GDM1 (cell line): ENCODE results near the gene SENP6.

Experiments used
- DNase-seq: peaks from one replicate; lab custom pipeline; 2025; lab: John Stamatoyannopoulos, UW

The SENP6 gene

DNA sequence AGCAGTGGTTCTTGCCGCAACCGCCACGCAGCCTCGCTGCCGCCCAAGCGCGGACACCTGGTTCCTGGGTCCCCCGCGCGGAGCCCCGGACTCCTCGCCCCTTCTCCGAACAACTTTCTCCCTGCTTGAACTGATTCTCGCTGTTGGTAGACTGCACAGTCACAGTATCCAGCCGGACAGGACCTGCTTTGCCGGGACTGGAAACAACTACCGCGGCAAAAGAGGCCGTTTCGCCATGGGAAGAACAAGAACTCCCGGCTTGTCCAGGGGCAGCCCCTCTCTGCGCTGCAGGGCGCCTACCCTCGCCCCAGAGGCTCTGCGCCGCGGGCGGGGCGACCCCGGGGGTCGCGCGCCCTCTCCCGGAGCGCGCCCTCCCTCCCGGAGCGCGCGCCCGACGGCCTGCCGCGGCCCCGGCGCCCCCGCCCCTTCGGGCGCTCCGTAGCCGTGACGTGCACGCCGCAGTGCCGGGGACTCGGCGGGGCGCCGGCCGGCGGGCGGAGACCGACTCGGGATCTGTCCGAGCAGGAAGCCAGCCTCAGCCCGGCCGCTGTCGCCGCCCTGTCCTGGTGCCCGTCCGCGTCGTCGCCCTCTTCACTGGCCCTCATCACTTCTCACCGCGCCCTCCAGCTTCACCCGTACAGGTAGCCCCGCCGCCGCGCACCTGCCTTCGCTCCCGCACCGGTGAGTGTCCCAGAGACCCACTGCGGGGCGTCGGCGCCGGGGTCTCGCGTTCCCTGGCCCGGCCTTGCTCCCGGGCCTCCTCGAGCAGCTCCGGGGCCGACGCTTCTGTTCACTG, 147.3 kb downstream of the SENP6 start, which contains the start of gene MYO6:
TSS of gene MYO6 (plus strand) at position 497 of the 796 bp plus-strand sequence. CDS start 68,309 bp downstream, outside the sequence.
- no peak for DNase-seq

DNA sequence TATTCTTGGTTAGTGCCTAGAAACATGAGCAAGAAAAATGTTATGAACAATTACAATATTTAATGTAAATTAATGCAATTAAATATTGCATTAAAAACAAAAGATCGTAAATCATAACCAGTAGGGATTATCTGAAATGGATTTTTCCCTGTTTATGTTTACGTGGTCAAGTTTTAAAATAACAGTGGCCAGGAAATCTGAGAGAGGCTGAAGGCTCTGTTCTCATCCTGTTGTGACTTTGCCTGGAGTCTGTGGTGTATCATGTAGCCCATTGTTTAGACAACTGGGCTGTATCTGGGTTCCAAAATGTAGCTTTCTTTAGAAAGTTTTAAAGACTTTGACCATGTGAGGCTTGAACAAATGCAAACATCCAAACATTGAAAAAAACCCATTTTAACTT, 149.8 kb downstream of the SENP6 start:
- no peak for DNase-seq

DNA sequence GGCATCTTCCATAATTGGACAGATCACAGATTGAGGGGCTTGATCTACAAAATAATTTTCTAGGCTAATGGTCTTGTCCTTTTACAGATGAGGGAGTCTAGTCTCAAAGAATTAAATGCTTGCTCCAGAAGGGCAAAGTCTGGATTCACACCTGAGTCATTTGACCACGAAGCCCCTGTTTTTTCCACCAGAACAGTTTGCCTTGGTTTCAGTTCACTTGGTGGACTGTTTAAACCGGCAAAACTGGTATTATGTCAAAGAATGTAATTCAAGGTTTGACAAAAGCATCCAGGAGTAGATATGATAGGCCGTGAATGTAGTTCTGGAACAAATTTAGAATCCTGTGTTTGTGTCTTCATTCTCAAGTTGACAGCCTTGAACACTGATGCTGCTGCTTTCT, 150.7 kb downstream of the SENP6 start:
- no peak for DNase-seq

DNA sequence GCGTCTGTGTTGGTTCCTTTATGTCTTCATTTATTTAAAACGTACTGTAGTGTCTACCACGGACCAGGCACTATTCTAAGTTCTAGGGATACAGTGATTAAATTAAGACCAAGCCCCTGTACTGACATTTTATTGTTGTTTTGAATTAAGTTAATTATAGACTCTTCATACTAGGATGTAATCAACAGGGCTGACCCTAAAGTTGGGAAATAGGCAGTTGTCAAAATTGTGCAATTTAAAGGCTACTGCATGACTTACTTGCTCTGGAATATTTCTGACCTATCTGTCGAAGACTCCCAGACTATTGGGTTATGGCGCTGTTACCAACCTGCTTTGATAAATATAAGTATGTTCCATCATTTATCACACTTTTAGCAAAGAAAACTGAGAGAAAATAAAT, 154.0 kb downstream of the SENP6 start:
- DNase-seq = no peak

DNA sequence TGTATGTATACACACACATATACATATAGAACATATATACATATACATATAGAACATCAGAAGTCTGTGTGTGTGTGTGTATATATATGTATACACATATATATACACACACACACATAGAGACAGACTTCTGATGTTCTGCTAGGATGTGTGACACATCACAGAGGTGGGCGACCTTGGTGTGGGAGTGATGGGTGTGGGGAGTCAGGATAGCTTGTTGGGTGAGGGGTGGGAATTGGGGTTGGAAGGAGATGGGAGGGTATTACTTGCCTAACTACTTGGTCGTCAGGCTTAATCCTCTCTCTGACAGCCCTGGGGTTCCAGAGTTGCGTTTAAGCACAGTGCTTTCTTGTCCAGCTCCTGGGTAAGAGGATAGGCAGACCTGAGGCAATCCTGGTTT, 155.6 kb downstream of the SENP6 start:
- DNase-seq = no peak

DNA sequence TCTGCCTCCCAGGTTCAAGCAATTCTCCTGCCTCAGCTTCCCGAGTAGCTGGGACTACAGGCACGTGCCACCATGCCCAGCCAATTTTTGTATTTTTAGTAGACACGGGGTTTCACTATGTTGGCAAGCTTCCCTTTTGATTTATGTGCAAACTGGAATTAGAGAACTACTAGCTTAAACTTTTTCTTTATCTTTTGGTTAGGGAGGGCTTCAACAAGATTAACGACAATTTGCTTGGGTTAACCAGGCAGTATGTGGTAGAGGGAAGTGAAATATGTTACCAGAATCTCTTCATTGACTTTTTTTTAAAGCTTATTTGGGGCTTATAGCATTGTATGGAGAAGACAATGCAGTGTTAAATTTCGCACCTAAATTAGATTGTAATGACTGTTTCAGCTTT, 156.4 kb downstream of the SENP6 start:
- DNase-seq = no peak

DNA sequence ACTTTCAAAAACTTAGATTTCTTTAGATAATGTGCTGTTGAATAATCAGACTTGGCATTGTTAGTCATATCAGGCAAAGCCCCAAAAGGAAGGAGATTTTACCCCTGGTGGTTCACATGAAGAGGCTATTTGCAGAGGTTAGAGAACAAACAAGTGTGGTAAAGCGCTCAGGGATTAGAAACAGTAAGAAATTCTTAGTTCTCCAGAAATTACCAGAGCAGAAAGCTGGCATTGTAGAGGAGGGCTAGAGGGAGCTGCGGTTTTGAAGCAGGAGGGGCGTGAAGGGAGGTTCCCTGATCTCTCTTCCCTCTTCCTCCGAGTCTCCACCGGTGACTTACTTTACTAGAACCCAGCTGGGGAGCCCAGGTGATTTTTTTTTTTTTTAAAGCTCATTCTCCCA, 157.5 kb downstream of the SENP6 start:
- no peak for DNase-seq

DNA sequence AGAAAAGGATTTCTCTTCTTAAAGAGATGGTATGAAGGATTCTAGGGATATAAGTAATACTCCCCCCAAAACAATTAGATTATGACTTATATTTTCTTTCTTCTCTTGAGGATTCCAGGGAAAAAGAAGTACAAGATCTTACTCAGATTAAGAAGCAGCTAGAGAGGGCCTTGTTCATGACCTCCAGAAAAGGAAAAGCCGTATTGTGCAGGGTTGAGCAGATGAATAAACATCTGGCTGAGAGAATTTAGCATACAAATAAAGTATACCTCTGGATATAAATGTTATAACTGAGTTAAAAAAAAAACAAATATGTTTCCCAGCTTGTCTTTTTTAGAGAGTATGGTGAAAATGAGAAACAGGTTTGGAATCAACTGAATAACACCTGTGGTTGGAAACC, 158.6 kb downstream of the SENP6 start:
- DNase-seq = no peak

DNA sequence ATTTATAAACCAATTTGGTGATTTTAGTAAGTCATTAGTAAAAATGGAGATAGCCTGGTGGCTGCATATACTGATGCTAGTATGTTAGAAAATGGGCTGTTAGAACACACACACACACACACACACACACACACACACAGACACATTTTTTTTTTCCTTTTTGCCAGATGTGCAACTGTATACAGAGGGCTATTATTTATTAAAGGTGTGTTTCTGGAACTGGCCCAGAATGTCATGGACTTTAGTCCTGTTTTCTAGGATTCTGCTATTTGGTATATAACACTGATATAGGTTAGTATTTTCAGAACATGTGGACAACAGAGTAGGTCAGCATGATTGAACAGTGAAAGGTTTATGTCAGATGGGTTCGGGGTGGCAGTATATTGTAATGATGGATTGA, 159.8 kb downstream of the SENP6 start:
- DNase-seq = no peak

DNA sequence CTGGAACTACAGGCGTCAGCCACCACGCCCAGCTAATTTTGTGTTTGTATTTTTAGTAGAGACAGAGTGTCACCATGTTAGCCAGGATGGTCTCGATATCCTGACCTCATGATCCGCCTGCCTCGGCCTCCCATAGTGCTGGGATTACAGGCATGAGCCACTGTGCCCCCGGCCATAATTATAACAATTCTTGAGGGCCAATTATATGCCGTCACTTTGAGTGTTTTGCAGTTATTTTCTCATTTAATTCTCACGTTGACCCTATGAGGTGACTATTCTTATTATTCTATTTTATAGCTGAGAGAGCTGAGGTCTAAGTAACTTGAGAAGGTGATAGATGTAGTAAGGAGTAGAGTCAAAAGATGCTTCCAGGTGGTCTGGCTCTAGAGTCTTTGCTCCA, 160.4 kb downstream of the SENP6 start:
- no peak for DNase-seq

DNA sequence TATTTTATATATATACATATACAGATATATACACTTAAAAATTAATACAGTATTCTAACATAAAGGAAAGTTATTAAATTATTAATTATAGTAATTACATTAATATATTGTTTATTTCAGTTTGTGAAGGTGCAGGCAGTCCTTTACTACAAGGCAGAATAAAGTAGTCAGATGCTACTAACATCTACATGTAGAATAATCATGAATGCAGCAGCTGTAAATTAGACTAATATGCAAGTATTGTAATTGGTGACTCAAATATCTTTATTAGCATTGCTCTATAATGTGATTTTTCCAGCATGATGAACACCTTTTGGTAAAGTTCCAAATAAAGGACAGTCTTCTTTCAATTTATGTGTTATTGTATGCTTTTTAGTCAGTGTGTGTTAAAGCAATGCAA, 164.7 kb downstream of the SENP6 start:
- no peak for DNase-seq
